ENCODE results near the gene USP20. TPM values are rescaled to one million over a fixed set of nuclear protein-coding genes. Genes with fewer than 3 reads are reported as not detected.
A peak's percentile ranks its signal among the peaks of the same experiment; 100 is the strongest.

USP20 gene
- polyA plus RNA-seq, 3 donors from 2014 or later: 21.6 to 51.8 (median 25.1) TPM

GRCh38 chr9:129850821-129851550 is 15.7 kb downstream of the USP20 start:
- DNase-seq: no peak
- Mint-ChIP-seq H3K27me3 (ENCODE audit: low read depth in 3 of 3) (peaks cover 0 to 4% (median 2%) of the 10 kb centered on the region in 3 donors), H3K36me3 (peaks cover 29 to 51% (median 44%) of the 10 kb centered on the region in 3 donors), H3K4me1 (peaks cover 28 to 38% of the 10 kb centered on the region in 2 donors), H3K4me3 (no peak overlapping the region), H3K9me3 (no peaks in the 10 kb centered on the region), H3K27ac (peak overlapping the region in 1 of 6 donors; percentile 12)

GRCh38 chr9:129851821-129852220 is 16.6 kb downstream of the USP20 start:
- peaks cover 33 to 46% of the 10 kb centered on the region in 2 donors for H3K4me1 Mint-ChIP-seq
- H3K4me3 Mint-ChIP-seq: no peak overlapping the region
- H3K36me3 Mint-ChIP-seq: peaks cover 30 to 57% (median 45%) of the 10 kb centered on the region in 3 donors

GRCh38 chr9:129852579-129852978 is 17.3 kb downstream of the USP20 start:
- H3K4me1 Mint-ChIP-seq: peaks cover 33 to 46% of the 10 kb centered on the region in 2 donors
- no peak overlapping the region for H3K4me3 Mint-ChIP-seq
- peaks cover 30 to 56% (median 50%) of the 10 kb centered on the region in 3 donors for H3K36me3 Mint-ChIP-seq
- peaks cover 2 to 4% (median 2%) of the 10 kb centered on the region in 3 donors for H3K27me3 Mint-ChIP-seq (ENCODE audit: low read depth in 3 of 3)
- no peak for DNase-seq
- no peaks in the 10 kb centered on the region for H3K9me3 Mint-ChIP-seq
- H3K27ac Mint-ChIP-seq: no peak overlapping the region

More at GRCh38 chr9:129851821-129852220, 16.6 kb downstream of the USP20 start:
- Mint-ChIP-seq H3K9me3 (no peaks in the 10 kb centered on the region), H3K27me3 (ENCODE audit: low read depth in 3 of 3) (peaks cover 0 to 4% (median 2%) of the 10 kb centered on the region in 3 donors), H3K27ac (peak overlapping the region in 1 of 6 donors; percentile 55)
- DNase-seq: no peak

DNA sequence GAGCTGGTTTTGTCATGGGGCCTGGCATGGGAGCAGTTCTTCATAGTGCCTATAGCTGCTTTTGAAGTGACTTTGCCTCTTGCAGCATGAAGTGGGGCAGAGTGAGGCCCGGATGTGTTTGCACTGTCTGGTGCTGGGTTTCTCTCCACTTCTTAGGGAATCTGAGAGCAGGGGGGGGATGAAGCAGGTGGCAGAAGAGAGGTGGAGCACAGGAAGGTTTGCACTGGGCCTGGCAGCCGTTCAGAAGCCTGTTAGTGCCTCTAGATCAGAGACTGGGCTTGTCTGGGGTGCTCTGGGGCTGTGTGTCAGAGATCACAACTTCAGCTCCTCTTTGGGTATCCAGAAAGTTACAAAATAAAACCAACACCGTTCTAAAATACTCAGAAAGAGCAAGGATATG is 18.4 kb downstream of the USP20 start:
- Mint-ChIP-seq H3K27ac (peak overlapping the region in 2 of 6 donors; percentile 28 to 60), H3K9me3 (no peaks in the 10 kb centered on the region), H3K4me3 (peak overlapping the region in 3 of 5 donors; percentile 14 to 77 (median 45)), H3K36me3 (peaks cover 30 to 64% (median 50%) of the 10 kb centered on the region in 3 donors), H3K4me1 (peaks cover 33 to 46% of the 10 kb centered on the region in 2 donors), H3K27me3 (ENCODE audit: low read depth in 3 of 3) (peaks cover 2 to 4% (median 3%) of the 10 kb centered on the region in 3 donors)
- DNase-seq: no peak

GRCh38 chr9:129854588-129855110 is 19.4 kb downstream of the USP20 start:
- Mint-ChIP-seq H3K36me3 (peaks cover 30 to 66% (median 50%) of the 10 kb centered on the region in 3 donors), H3K27me3 (ENCODE audit: low read depth in 3 of 3) (peaks cover 2 to 6% (median 4%) of the 10 kb centered on the region in 3 donors), H3K27ac (peak overlapping the region; percentile 3 to 77 (median 46)), H3K9me3 (no peaks in the 10 kb centered on the region), H3K4me1 (peaks cover 33 to 44% of the 10 kb centered on the region in 2 donors), H3K4me3 (peak overlapping the region; percentile 15 to 77 (median 62))
- peak; percentile 43 to 55 (median 47) for DNase-seq

DNA sequence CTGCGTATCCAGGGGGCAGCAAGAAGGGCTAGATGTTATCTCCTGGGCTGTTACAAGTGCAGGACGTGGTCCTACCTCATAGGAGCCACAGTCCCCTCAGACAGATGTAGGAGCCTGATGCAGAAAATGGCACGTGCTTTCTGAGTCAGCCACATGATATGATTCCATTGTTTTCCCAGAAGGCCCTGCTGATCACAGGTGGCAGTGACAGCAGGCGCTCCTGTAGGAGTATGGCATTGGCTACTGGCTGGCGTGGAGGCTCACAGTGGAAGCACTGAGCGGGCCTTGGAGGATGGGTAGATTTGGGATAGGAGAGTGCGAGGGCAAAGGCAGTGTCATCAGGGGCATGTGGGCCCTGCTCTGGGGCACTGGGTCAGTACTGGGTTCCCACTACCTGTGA is 21.9 kb downstream of the USP20 start:
- no peak overlapping the region for H3K4me3 Mint-ChIP-seq
- H3K36me3 Mint-ChIP-seq: peaks cover 24 to 57% (median 39%) of the 10 kb centered on the region in 3 donors
- no peaks in the 10 kb centered on the region for H3K9me3 Mint-ChIP-seq
- H3K27ac Mint-ChIP-seq: peak overlapping the region in 1 of 6 donors; percentile 40
- no peak for DNase-seq
- H3K27me3 Mint-ChIP-seq (ENCODE audit: low read depth in 3 of 3): peaks cover 2 to 9% (median 4%) of the 10 kb centered on the region in 3 donors
- H3K4me1 Mint-ChIP-seq: peaks cover 37 to 48% of the 10 kb centered on the region in 2 donors

DNA sequence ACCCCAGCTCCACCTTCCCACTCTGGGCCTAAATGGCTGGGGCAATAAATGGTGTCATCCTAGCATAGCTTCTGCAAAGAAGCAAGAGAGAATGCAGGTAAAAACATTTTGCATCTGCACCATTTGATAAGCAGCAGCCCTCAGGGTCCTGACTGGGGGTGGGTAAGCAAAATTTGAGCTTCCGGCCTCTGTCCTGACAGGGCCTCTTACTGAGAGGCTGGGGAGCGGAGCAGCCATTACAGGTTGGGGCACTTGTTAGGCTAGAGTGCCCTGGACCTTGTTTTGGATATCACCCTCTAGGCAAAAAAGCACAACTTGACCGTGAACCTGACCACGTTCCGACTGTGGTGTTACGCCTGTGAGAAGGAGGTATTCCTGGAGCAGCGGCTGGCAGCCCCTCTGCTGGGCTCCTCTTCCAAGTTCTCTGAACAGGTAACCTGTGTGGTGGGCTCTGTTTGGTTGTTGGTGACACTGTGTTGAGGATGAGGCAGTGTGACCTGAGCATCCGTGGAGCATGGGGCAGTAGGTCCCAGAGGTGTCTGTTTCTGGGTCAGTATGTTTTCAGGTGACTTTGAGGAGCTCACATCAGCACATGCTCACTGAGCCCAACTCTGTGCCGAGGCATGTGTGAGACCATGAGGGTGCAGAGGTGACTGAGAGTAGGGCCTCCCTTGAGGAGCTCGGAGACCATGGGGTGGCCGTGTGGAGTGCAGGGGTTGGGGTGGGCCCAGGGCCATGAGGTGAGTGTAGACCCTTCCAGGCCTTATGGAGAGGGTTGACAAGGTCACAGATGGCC is 23.1 kb downstream of the USP20 start:
- DNase-seq: no peak
- no peak overlapping the region for H3K4me3 Mint-ChIP-seq
- peak overlapping the region in 3 of 6 donors; percentile 53 to 80 (median 62) for H3K27ac Mint-ChIP-seq
- H3K4me1 Mint-ChIP-seq: peaks cover 46 to 54% of the 10 kb centered on the region in 2 donors
- H3K27me3 Mint-ChIP-seq (ENCODE audit: low read depth in 3 of 3): peaks cover 2 to 9% (median 4%) of the 10 kb centered on the region in 3 donors
- peaks cover 19 to 55% (median 38%) of the 10 kb centered on the region in 3 donors for H3K36me3 Mint-ChIP-seq
- H3K9me3 Mint-ChIP-seq: no peaks in the 10 kb centered on the region

- Mint-ChIP-seq H3K4me1 (peaks cover 36 to 46% of the 10 kb centered on the region in 2 donors), H3K27ac (peak overlapping the region in 2 of 6 donors; percentile 10 to 84), H3K9me3 (no peaks in the 10 kb centered on the region), H3K4me3 (peak overlapping the region in 1 of 5 donors; percentile 33), H3K36me3 (peaks cover 8 to 42% (median 27%) of the 10 kb centered on the region in 3 donors), H3K27me3 (ENCODE audit: low read depth in 3 of 3) (peaks cover 2 to 9% (median 3%) of the 10 kb centered on the region in 3 donors)
- DNase-seq: no peak
Measured at GRCh38 chr9:129860653-129861446, 25.6 kb downstream of the USP20 start.

DNA sequence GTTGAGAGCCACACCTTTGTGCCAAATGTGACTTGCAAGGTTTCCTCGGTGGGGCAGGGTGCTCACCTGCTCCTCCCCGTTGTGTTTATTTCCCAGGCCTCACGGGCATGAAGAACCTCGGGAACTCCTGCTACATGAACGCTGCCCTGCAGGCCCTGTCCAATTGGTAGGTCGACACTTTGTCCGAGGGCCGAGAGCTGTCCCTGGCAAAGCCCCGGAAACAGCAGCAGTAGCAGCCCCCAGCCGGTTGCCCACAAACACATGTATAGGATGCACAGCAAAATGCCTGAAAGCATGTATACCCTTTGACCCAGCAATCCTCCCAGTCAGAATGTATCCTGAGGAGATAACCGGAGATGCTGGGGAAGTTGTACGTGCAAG is 26.2 kb downstream of the USP20 start:
- Mint-ChIP-seq H3K9me3 (no peaks in the 10 kb centered on the region), H3K27me3 (ENCODE audit: low read depth in 3 of 3) (peaks cover 2 to 9% (median 3%) of the 10 kb centered on the region in 3 donors), H3K4me1 (peaks cover 35 to 46% of the 10 kb centered on the region in 2 donors), H3K27ac (peak overlapping the region in 4 of 6 donors; percentile 59 to 85 (median 80)), H3K4me3 (peak overlapping the region; percentile 4 to 62 (median 38)), H3K36me3 (peaks cover 6 to 43% (median 26%) of the 10 kb centered on the region in 3 donors)
- DNase-seq: no peak

DNA sequence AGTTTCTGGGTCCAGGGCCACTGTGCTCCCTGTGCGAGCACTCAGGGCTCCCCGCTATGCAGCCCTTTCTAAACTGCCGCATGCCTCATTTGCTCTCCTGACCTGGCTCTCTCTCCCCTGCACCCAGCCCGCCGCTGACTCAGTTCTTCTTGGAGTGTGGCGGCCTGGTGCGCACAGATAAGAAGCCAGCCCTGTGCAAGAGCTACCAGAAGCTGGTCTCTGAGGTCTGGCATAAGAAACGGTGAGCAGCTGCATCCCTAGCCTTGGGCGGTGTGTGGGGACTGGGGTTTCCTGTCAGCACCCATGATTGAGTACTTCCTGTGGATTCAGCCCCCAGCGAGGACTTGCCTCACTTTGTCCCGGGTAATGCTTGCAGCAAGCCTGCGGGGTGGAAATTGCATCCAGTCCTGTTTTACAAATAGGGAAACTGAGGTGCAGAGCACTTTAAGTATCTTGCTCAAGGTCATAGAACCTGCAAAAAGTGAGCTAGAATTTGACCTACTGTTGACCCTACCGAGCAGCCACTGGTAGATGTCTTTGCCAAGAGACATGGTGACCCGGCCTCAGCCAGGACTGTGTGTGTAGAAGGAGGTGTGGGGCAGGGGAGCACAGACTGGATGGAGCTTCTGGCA is 27.9 kb downstream of the USP20 start:
- Mint-ChIP-seq H3K36me3 (peaks cover 6 to 37% (median 24%) of the 10 kb centered on the region in 3 donors), H3K27ac (peak overlapping the region; percentile 73 to 96 (median 88)), H3K4me3 (peak overlapping the region; percentile 62 to 75 (median 69)), H3K27me3 (ENCODE audit: low read depth in 3 of 3) (peaks cover 2 to 9% (median 2%) of the 10 kb centered on the region in 3 donors), H3K9me3 (no peaks in the 10 kb centered on the region), H3K4me1 (peaks cover 47 to 59% of the 10 kb centered on the region in 2 donors)
- peak; percentile 70 to 79 (median 71) for DNase-seq

DNA sequence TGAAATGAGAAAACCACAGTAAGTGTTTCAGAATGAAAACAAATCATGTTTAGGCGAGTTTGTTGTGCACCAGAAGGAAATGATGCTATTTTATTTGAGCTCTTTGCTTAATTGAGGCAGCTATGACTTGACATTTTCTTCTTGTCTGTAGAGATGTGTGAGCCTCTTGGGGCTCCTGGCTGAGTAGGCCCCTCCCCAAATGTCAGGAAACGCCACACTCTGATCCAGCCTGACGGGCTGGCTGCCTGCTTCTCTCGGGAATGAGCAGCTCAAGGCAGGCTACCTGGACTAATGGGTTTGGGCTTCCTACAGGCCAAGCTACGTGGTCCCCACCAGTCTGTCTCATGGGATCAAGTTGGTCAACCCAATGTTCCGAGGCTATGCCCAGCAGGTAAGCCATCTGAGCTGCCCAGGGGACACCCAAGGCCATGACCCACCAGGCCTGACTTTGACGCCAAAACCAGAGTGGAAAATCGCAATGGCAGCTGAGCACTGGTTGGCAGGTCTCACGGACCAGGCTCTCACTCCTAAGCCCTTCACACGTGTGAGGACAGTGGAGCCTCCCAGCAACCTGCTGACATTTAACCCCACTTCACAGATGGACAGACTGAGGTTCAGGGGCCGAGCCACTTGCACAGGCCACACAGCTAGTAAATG is 29.9 kb downstream of the USP20 start:
- Mint-ChIP-seq H3K27ac (peak overlapping the region; percentile 61 to 84 (median 79)), H3K36me3 (peaks cover 6 to 30% (median 24%) of the 10 kb centered on the region in 3 donors), H3K4me1 (peaks cover 64 to 75% of the 10 kb centered on the region in 2 donors), H3K27me3 (ENCODE audit: low read depth in 3 of 3) (peaks cover 2 to 10% (median 6%) of the 10 kb centered on the region in 3 donors), H3K9me3 (no peaks in the 10 kb centered on the region), H3K4me3 (peak overlapping the region in 1 of 5 donors; percentile 45)
- no peak for DNase-seq
